Smooth muscle cell (in vitro differentiated cells): ENCODE measurements around the gene STARD3. TPM values are rescaled to one million over a fixed set of nuclear protein-coding genes. Genes with fewer than 3 reads are reported as not detected.
A peak's percentile ranks its signal among the peaks of the same experiment; 100 is the strongest.

Experiments used
- DNase-seq: peaks from one replicate; lab custom pipeline; 2025; ENCODE audit not compliant: unreplicated experiment; lab: John Stamatoyannopoulos, UW
- H2AFZ ChIP-seq: fragments of 200-600 bp; sonication (generic); 2 replicates; pipeline ENCODE4 v1.6.0; 2016; ENCODE audit warnings: antibody characterized with exemption, low read depth, mild to moderate bottlenecking
- H3F3A ChIP-seq: fragments of 200-600 bp; sonication (generic); 2 replicates; pipeline ENCODE4 v1.6.0; 2017; ENCODE audit warnings: antibody characterized with exemption, low read depth
- H3K27ac ChIP-seq: fragments of 200-600 bp; sonication (generic); 2 replicates; pipeline ENCODE4 v1.5.1; 2016; ENCODE audit warnings: low read depth, mild to moderate bottlenecking
- H3K27me3 ChIP-seq: fragments of 200-600 bp; sonication (generic); 2 replicates; pipeline ENCODE4 v1.6.1; 2016; ENCODE audit warnings: low read depth, mild to moderate bottlenecking
- H3K36me3 ChIP-seq: fragments of 200-600 bp; sonication (generic); 2 replicates; pipeline ENCODE4 v1.5.1; 2016; ENCODE audit warnings: low read depth
- H3K4me1 ChIP-seq: fragments of 200-600 bp; sonication (generic); 2 replicates; pipeline ENCODE4 v1.5.1; 2016; ENCODE audit warnings: low read depth
- H3K4me2 ChIP-seq: fragments of 200-600 bp; sonication (generic); 2 replicates; pipeline ENCODE4 v1.6.0; 2016; ENCODE audit warnings: mild to moderate bottlenecking
- H3K4me3 ChIP-seq: fragments of 200-600 bp; sonication (generic); 2 replicates; pipeline ENCODE4 v1.5.1; 2016; ENCODE audit warnings: mild to moderate bottlenecking
- H3K79me2 ChIP-seq: fragments of 200-600 bp; sonication (generic); 2 replicates; pipeline ENCODE4 v1.6.0; 2016; ENCODE audit warnings: low read depth, mild to moderate bottlenecking
- H3K9ac ChIP-seq: fragments of 200-600 bp; sonication (generic); 2 replicates; pipeline ENCODE4 v1.6.0; 2016; ENCODE audit warnings: low read depth
- H3K9me3 ChIP-seq: fragments of 200-600 bp; sonication (generic); replicated peaks from 2 replicates; pipeline ENCODE4 v1.5.1; 2016; ENCODE audit warnings: low read depth
- H4K20me1 ChIP-seq: fragments of 200-600 bp; sonication (generic); 2 replicates; pipeline ENCODE4 v1.6.0; 2016; ENCODE audit warnings: low read depth
- CTCF ChIP-seq: fragments of 200-600 bp; sonication (generic); IDR thresholded peaks from 2 replicates; pipeline ENCODE4 v1.5.1; 2017; ENCODE audit warnings: borderline replicate concordance, mild to moderate bottlenecking, antibody characterized with exemption; ENCODE audit not compliant: insufficient read depth, poor library complexity, severe bottlenecking
- WGBS: methylation state at CpG from one replicate; pipeline ENCODE4 v1.1.7; 2016; ENCODE audit warnings: low lambda C conversion rate; 5-methylcytosine and 5-hydroxymethylcytosine counted together
- polyA plus RNA-seq: library from polyadenylated mRNA; unstranded; fragments of >200 nt; fragmentation: Nextera tagmentation; extraction: Ambion mirVana; gene quantifications from 2 replicates; pipeline ENCODE4 v1.2.1, GENCODE V29; 2016
- total RNA-seq: library from RNA; depleted of rRNA; stranded (reverse); fragments of >200 nt; gene quantifications from 2 replicates; pipeline ENCODE4 v1.2.3, GENCODE V29; 2014

The STARD3 gene
- total and polyA plus RNA-seq, 2 experiments from 2014 or later, result 37.5 to 53.3 TPM

- under 1% methylated on average over 34 of the region's 57 CpGs for WGBS
- no peaks in the 10 kb centered on the region for H3K9me3 ChIP-seq
- H4K20me1 ChIP-seq, result peaks cover 44% of the 10 kb centered on the region
- H3K9ac ChIP-seq, result peak overlapping the region; percentile 72
- H3K79me2 ChIP-seq, result peaks cover 34% of the 10 kb centered on the region
- no peak for TF ChIP-seq CTCF
- no peaks in the 10 kb centered on the region for H3K36me3 ChIP-seq
- H3K4me3 ChIP-seq, result peak overlapping the region; percentile 91
- H2AFZ ChIP-seq, result peak overlapping the region; percentile 90
- H3K4me2 ChIP-seq, result peak overlapping the region; percentile 92
- H3K27ac ChIP-seq, result no peak overlapping the region
- DNase-seq, result peak; percentile 43
- no peaks in the 10 kb centered on the region for H3K27me3 ChIP-seq
- H3F3A ChIP-seq, result no peaks in the 10 kb centered on the region
- H3K4me1 ChIP-seq, result peaks cover 32% of the 10 kb centered on the region
Observed at GRCh38 chr17:39700148-39700987, 63.4 kb downstream of the STARD3 start.

- Histone ChIP-seq H3K79me2 (peaks cover 36% of the 10 kb centered on the region), H3K4me1 (peaks cover 27% of the 10 kb centered on the region), H3K36me3 (no peaks in the 10 kb centered on the region), H4K20me1 (peaks cover 52% of the 10 kb centered on the region), H3K9me3 (no peaks in the 10 kb centered on the region), H3K4me2 (peak overlapping the region; percentile 92), H3K4me3 (peak overlapping the region; percentile 91), H3F3A (no peaks in the 10 kb centered on the region), H3K27me3 (no peaks in the 10 kb centered on the region), H3K27ac (no peak overlapping the region), H2AFZ (no peak overlapping the region), H3K9ac (no peak overlapping the region)
- WGBS, result 23% methylated on average over 10 of the region's 10 CpGs
- DNase-seq, result no peak
- TF ChIP-seq CTCF, result no peak
Observed at GRCh38 chr17:39701012-39701783, 64.3 kb downstream of the STARD3 start.

DNA sequence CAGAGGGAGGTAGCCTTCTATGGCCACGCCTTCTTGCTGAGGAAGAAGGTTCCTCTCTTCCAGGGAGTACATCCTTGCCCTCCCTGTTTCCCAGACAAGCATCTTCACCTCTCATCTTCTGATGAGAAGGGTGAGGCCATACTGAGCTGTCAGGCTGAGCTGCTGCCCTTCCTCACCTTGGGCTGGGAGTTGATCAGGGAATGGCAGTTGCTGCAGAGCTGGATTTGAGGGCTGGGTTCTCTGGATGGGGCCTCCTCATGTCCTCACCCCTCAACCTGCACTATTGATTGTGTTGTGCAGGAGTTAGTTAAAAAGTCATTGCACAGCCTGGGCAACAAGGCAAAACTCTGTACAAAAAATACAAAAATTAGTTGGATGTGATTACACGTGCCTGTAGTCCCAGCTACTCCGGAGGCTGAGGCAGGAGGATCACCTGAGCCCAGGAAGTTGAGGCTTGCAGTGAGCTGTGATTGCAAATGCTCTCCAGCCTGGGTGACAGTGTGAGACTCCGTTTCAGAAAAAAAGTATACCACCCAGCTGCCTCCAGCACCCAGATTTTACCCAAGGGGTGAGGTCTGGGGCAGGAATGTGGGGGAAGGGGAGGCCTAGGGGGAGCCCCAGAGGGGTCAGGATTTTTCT is 65.0 kb downstream of the STARD3 start:
- Histone ChIP-seq H3F3A (no peaks in the 10 kb centered on the region), H2AFZ (no peak overlapping the region), H3K27ac (no peak overlapping the region), H3K4me1 (peaks cover 27% of the 10 kb centered on the region), H3K9me3 (no peaks in the 10 kb centered on the region), H3K27me3 (no peaks in the 10 kb centered on the region), H3K36me3 (no peaks in the 10 kb centered on the region), H3K9ac (no peak overlapping the region), H3K79me2 (peaks cover 36% of the 10 kb centered on the region), H4K20me1 (peaks cover 59% of the 10 kb centered on the region), H3K4me2 (peak overlapping the region; percentile 92), H3K4me3 (peak overlapping the region; percentile 91)
- no peak for DNase-seq
- TF ChIP-seq CTCF, result no peak
- WGBS, result 89% methylated on average over 4 of the region's 4 CpGs
